PC-3 (cell line): ENCODE measurements around the gene EXOC7. TPM values are rescaled to one million over a fixed set of nuclear protein-coding genes. Genes with fewer than 3 reads are reported as not detected.

Experiments
- ATAC-seq: fragments of 200-7000 bp; cut with Tn5 transposase; 2 replicates; pipeline ENCODE4 v1.9.1; 2020; ENCODE audit warnings: mild to moderate bottlenecking, moderate library complexity
- BruUV-seq: library from RNA; stranded (reverse); fragments of 400-500 nt; replicated peaks from 2 replicates; lab custom pipeline; 2021; lab: Mats Ljungman, UMichigan
- CTCF ChIA-PET: fragments of 300-600 bp; sonication (Branson Sonifier 250); formaldehyde crosslinking; loops from one replicate; lab custom pipeline; 2022; ENCODE audit warnings: antibody characterized with exemption; lab: Charles Lee
- POLR2A ChIA-PET: fragments of 300-600 bp; sonication (Branson Sonifier 250); formaldehyde crosslinking; loops from one replicate; lab custom pipeline; 2022; ENCODE audit warnings: antibody characterized with exemption; ENCODE audit not compliant: unreplicated experiment; lab: Charles Lee
- DNase-seq: peaks from one replicate; pipeline ENCODE4 v3.0.0-alpha.2; 2015
- H2AFZ ChIP-seq: fragments of 300-600 bp; sonication (generic); 2 replicates; pipeline ENCODE4 v1.6.0; 2016; ENCODE audit warnings: antibody characterized with exemption, low read length
- H3F3A ChIP-seq: fragments of 300-600 bp; sonication (generic); one replicate; pipeline ENCODE4 v1.6.0; 2017; ENCODE audit warnings: antibody characterized with exemption, low read length, control low read depth, mild to moderate bottlenecking; ENCODE audit not compliant: unreplicated experiment
- H3K27ac ChIP-seq: fragments of 300-600 bp; sonication (generic); 2 replicates; pipeline ENCODE4 v1.5.1; 2016; ENCODE audit warnings: mild to moderate bottlenecking, low read length
- H3K27me3 ChIP-seq: fragments of 300-600 bp; sonication (generic); 2 replicates; pipeline ENCODE4 v1.6.1; 2016; ENCODE audit warnings: low read length, mixed read lengths
- H3K36me3 ChIP-seq: fragments of 300-600 bp; sonication (generic); 2 replicates; pipeline ENCODE4 v1.6.1; 2016; ENCODE audit warnings: low read depth, mixed run types, low read length, mixed read lengths
- H3K4me1 ChIP-seq: fragments of 300-600 bp; sonication (generic); 2 replicates; pipeline ENCODE4 v1.5.1; 2016; ENCODE audit warnings: low read length; ENCODE audit not compliant: insufficient read depth
- H3K4me2 ChIP-seq: fragments of 300-600 bp; sonication (generic); 2 replicates; pipeline ENCODE4 v1.6.0; 2016; ENCODE audit warnings: low read length
- H3K4me3 ChIP-seq: fragments of 300-600 bp; sonication (generic); 2 replicates; pipeline ENCODE4 v1.5.1; 2016; ENCODE audit warnings: mild to moderate bottlenecking, low read length, mixed read lengths
- H3K79me2 ChIP-seq: fragments of 300-600 bp; sonication (generic); 2 replicates; pipeline ENCODE4 v1.6.1; 2017; ENCODE audit warnings: low read length, mixed read lengths
- H3K9ac ChIP-seq: fragments of 300-600 bp; sonication (generic); 2 replicates; pipeline ENCODE4 v1.6.0; 2016; ENCODE audit warnings: mild to moderate bottlenecking, low read length
- H3K9me2 ChIP-seq: fragments of 300-600 bp; sonication (generic); replicated peaks from 2 replicates; pipeline ENCODE4 v1.6.1; 2016; ENCODE audit warnings: mixed run types, low read length, mixed read lengths
- H3K9me3 ChIP-seq: fragments of 300-600 bp; sonication (generic); 2 replicates; pipeline ENCODE4 v1.6.1; 2016; ENCODE audit warnings: low read length, mixed read lengths
- H4K20me1 ChIP-seq: fragments of 300-600 bp; sonication (generic); 2 replicates; pipeline ENCODE4 v1.6.1; 2016; ENCODE audit warnings: low read length, mixed read lengths
- EZH2 ChIP-seq: fragments of 300-600 bp; sonication (generic); IDR thresholded peaks from one replicate; pipeline ENCODE4 v1.6.1; 2017; ENCODE audit warnings: antibody characterized with exemption, mild to moderate bottlenecking, low read length; ENCODE audit not compliant: unreplicated experiment
- EZH2phosphoT487 ChIP-seq: fragments of 300-600 bp; sonication (generic); IDR thresholded peaks from 2 replicates; pipeline ENCODE4 v1.6.1; 2018; ENCODE audit warnings: mild to moderate bottlenecking, antibody characterized with exemption, low read length, borderline replicate concordance
- intact Hi-C: fragments of 100-400 bp; cut with micrococcal nuclease; formaldehyde crosslinking; loops from 2 replicates; pipeline ENCODE4 v1.9.0; 2023
- total RNA-seq: library from RNA; depleted of rRNA; stranded (reverse); fragments of >200 nt; gene quantifications from 2 replicates; pipeline ENCODE4 v1.2.3, GENCODE V29; 2014
- TF ChIP-seq, protein P1 (sequence below): fragments of 300-600 bp; sonication (generic); conservative IDR thresholded peaks from 2 replicates; pipeline ENCODE4 v1.5.1; 2017; ENCODE audit warnings: antibody characterized with exemption, low read depth, mild to moderate bottlenecking, low read length

EXOC7 gene
- total RNA-seq, 1 experiment from 2014 or later: 153 TPM

GRCh38 chr17:76123191-76123499 is 19.6 kb upstream of the EXOC7 start:
- DNase-seq (no peak), ATAC-seq (no peak)
- POLR2A ChIA-PET: interaction anchor here (0.7 kb wide), 1 partner anchor 10 kb away, joined by 3 read pairs; no protein-coding TSS in a partner anchor
- Histone ChIP-seq H3K79me2 (no peaks in the 10 kb centered on the region), H3K9me2 (no peaks in the 10 kb centered on the region), H3K4me3 (no peak overlapping the region), H3K27ac (no peak overlapping the region), H4K20me1 (no peaks in the 10 kb centered on the region), H3K9me3 (no peaks in the 10 kb centered on the region), H3F3A (no peaks in the 10 kb centered on the region), H3K4me1 (peaks cover 4% of the 10 kb centered on the region; the same call in 1 of the 2 replicates), H3K9ac (no peak overlapping the region), H3K36me3 (no peaks in the 10 kb centered on the region), H2AFZ (no peak overlapping the region), H3K4me2 (no peak overlapping the region), H3K27me3 (no peaks in the 10 kb centered on the region)
- TF ChIP-seq, protein P1, sequence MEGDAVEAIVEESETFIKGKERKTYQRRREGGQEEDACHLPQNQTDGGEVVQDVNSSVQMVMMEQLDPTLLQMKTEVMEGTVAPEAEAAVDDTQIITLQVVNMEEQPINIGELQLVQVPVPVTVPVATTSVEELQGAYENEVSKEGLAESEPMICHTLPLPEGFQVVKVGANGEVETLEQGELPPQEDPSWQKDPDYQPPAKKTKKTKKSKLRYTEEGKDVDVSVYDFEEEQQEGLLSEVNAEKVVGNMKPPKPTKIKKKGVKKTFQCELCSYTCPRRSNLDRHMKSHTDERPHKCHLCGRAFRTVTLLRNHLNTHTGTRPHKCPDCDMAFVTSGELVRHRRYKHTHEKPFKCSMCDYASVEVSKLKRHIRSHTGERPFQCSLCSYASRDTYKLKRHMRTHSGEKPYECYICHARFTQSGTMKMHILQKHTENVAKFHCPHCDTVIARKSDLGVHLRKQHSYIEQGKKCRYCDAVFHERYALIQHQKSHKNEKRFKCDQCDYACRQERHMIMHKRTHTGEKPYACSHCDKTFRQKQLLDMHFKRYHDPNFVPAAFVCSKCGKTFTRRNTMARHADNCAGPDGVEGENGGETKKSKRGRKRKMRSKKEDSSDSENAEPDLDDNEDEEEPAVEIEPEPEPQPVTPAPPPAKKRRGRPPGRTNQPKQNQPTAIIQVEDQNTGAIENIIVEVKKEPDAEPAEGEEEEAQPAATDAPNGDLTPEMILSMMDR: no peak
- TF ChIP-seq EZH2 (no peak), EZH2phosphoT487 (no peak)
- CTCF ChIA-PET: interaction anchor here (0.7 to 1.5 kb wide), 3 partner anchors 59 to 229 kb away, joined by 3 to 5 read pairs (median 5); no protein-coding TSS in a partner anchor
- intact Hi-C loops: no loop called here
- no TSS peak for BruUV-seq

GRCh38 chr17:76122431-76123190 is 19.0 kb upstream of the EXOC7 start:
- Histone ChIP-seq H3K36me3 (no peaks in the 10 kb centered on the region), H3K4me3 (no peak overlapping the region), H3K4me2 (no peak overlapping the region), H4K20me1 (no peaks in the 10 kb centered on the region), H2AFZ (no peak overlapping the region), H3K9me2 (no peaks in the 10 kb centered on the region), H3K27me3 (no peaks in the 10 kb centered on the region), H3K4me1 (peaks cover 4% of the 10 kb centered on the region; the same call in 1 of the 2 replicates), H3K9me3 (no peaks in the 10 kb centered on the region), H3K27ac (no peak overlapping the region), H3K9ac (no peak overlapping the region), H3K79me2 (no peaks in the 10 kb centered on the region), H3F3A (no peaks in the 10 kb centered on the region)
- no peak for DNase-seq
- CTCF ChIA-PET: interaction anchor here (0.7 to 1.2 kb wide), 2 partner anchors 59 to 229 kb away, joined by 3 to 5 read pairs; no protein-coding TSS in a partner anchor
- no peak for ATAC-seq
- TF ChIP-seq, protein P1: no peak
- TF ChIP-seq EZH2 (no peak), EZH2phosphoT487 (no peak)
- intact Hi-C loops: no loop called here
- BruUV-seq: no TSS peak
- POLR2A ChIA-PET: interaction anchor here (0.7 kb wide), 1 partner anchor 10 kb away, joined by 3 read pairs; no protein-coding TSS in a partner anchor
